ENCODE results near the gene ARHGAP15.

The ARHGAP15 gene

DNA sequence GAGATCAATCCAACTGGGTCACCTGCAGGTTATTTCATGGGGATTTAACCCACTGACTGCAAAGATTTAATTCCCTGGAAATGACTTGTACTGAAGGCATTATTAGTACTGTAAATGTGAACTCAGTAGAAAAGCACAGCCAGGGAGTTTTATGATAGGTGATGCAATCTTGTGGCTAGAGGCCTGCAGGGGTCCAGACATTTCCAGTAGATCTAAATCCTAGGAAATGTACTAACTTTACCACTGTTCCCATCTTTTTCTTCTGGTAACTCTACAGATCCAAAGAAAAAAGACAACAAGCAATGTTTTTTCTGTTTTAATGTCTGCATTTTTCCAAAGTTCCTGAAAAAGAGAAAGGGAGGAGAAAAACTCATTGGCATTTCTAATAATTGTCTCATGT, 500.1 kb downstream of the ARHGAP15 start:
- no peak for DNase-seq (ENCODE audit: low spot score)

GRCh38 chr2:143632751-143633374, 503.6 kb downstream of the ARHGAP15 start:
- no peak for DNase-seq (ENCODE audit: low spot score)

- no peak for DNase-seq (ENCODE audit: low spot score)
Measured at GRCh38 chr2:143633419-143633818, 504.2 kb downstream of the ARHGAP15 start.

- no peak for DNase-seq (ENCODE audit: low spot score)
Measured at GRCh38 chr2:143635302-143635701, 506.1 kb downstream of the ARHGAP15 start.

GRCh38 chr2:143635936-143636335, 506.7 kb downstream of the ARHGAP15 start:
- no peak for DNase-seq (ENCODE audit: low spot score)

GRCh38 chr2:143640826-143641225, 511.6 kb downstream of the ARHGAP15 start:
- DNase-seq (ENCODE audit: low spot score) = no peak

GRCh38 chr2:143645921-143646645, 516.9 kb downstream of the ARHGAP15 start:
- DNase-seq (ENCODE audit: low spot score) = no peak

DNA sequence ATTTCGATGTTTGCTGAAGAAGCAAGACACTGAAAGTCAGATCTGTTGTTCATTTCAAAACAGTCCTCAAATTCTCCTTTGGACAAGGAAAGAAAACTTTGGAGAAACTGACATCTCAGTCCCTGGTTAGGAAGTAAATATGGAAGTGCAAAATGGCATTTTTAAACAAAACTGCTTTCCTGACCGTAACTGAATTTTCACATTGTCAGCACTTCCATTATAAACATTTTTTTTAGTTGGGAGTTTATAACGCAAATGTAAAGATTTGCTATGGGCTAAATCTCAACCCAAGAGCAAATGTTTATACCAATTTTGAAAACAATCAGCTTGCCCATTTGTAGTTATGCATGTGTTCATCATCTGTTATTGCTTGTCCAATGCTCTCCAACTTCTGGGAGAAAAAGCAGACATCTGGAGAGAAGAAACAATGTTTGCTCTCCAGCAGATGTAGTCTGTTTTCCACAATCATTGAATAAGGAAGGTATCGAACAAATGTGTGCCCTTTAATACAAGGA, 520.1 kb downstream of the ARHGAP15 start:
- no peak for DNase-seq (ENCODE audit: low spot score)

DNA sequence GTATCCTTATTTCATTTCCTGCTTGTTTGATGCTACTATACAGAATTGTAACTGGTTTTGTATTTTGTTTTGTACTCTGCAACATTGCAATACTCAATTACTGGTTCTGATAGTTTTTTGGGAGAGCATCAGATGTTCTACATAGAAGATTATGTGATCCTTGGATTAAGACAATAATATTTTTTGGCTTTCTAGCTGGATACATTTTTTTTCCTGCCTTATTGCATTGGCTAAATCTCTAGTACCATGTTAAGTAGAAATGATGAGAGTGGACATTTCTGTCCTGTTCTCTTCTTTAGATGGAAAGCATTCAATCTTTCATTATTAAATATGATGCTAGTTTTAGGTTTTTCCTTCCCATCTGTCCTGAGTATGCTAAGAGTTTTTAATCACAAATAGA, 523.5 kb downstream of the ARHGAP15 start:
- DNase-seq (ENCODE audit: low spot score) = no peak

DNA sequence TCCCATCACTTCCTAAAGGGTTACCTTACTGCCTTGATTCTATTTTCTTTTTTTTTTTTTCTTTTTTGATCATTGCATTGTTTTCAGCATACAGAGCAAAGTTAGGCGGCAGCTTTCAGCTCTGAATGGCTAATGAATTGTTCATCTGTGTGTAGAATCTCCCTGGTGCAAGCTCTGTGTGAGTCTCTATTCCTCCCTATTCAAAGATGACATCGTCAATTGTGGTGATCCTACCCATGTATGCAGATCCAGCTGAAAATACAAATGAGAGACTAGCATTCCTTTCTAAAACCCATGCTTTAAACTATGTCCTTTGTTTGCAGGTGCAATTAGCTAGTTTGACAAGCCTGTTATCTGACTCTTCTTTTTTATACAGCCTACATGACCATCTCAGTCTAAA, 539.0 kb downstream of the ARHGAP15 start:
- DNase-seq (ENCODE audit: low spot score) = no peak

DNA sequence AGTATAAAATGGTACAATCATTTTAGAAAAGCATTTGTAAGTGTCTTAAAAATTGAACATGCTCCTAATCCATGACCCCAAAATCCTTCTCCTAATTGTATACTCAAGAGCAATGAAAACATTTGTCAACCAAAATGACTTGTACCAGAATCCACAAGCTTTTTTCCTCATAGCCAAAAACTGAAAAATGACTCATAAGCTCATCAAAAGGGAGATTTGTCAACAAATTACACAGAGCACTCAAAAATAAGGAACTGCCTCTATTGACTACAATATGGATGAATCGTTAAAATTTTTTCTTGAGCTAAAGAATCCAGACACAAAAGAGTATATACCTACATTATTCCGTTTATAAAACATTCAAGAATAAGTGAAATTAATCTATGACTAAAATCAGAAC, 544.8 kb downstream of the ARHGAP15 start:
- DNase-seq (ENCODE audit: low spot score) = no peak

GRCh38 chr2:143675021-143675420, 545.8 kb downstream of the ARHGAP15 start:
- no peak for DNase-seq (ENCODE audit: low spot score)

GRCh38 chr2:143679617-143680016, 550.4 kb downstream of the ARHGAP15 start:
- DNase-seq (ENCODE audit: low spot score) = no peak

DNA sequence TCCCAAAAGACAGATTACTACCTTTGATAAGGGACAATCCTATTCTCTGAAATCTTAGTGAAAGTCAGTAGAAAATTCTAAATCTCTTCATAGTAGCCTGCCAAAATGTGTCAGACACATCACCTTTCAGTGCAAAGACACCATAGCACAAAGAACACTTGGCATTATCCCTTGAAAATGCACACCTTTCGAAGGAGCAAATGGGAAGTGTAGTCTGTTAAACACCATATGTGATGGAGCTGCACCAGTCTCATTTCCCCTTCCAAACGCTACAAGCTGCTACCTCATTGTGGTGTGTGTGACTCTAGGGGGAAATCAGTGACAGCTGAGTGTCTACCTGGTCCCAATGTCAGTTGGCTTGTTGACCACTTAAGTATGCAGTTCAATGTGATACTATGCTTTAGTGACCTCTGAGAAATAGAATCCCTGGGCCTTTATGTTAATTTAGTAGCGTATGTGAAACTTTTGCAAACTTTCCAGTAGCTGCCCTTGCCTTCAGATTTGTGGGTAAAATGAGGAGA, 551.7 kb downstream of the ARHGAP15 start:
- no peak for DNase-seq (ENCODE audit: low spot score)

GRCh38 chr2:143682436-143683055, 553.3 kb downstream of the ARHGAP15 start:
- DNase-seq (ENCODE audit: low spot score) = no peak

DNA sequence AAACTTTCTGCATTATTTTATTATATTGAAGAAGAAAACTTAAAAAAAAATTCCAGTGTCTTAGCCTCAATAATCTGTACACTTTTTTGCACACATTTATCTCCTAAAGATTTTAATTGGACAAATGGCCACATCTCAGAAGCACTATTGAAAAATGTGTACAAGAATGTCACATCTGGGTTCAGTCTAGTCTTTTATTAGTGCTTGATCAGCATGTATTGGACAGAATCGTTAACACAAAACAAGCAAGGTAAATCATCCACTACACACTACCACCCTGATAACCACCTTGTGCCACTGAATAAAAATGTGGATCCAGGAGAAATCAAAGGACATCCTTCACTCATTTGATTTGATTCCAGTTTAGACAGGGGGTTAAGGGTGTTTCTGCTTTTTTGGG, 554.8 kb downstream of the ARHGAP15 start:
- DNase-seq (ENCODE audit: low spot score) = no peak

DNA sequence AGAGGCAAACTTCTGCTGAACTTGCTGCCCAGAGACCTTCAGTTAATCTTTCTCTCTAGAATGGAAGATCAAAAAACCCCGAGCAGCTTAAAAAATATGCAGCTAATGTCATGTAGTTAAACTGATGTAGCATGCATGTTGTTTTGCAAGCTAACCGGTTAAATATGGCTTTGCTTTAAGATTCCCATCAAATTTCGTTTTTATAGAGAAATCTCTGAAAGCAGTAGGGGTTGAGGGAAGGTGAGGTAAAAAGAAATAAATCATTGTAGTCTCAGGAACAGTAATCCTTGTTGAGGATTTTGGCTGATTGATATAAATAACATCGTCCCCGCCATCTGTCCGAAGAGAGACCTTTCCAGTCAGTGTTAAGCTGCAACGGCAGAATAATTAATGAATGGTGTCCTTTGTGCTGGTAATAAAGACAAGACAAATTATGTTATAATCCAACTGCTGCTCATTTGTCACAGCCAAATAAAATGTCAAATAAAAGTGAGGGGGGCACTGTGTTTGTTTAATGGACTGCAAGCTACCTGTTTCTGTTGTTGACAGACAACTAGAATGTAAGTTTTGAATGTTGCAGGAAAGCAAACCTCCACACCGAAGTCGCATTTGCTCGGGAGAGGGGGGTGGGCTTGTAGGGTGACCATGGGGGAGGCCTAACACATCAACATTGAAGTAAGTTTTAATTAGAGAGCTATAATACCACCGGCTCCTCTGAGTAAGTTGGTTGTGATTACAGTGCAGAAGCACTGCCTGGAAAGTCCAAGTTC, 555.5 kb downstream of the ARHGAP15 start:
- DNase-seq (ENCODE audit: low spot score) = no peak

GRCh38 chr2:143685421-143686078, 556.3 kb downstream of the ARHGAP15 start:
- DNase-seq (ENCODE audit: low spot score) = no peak

DNA sequence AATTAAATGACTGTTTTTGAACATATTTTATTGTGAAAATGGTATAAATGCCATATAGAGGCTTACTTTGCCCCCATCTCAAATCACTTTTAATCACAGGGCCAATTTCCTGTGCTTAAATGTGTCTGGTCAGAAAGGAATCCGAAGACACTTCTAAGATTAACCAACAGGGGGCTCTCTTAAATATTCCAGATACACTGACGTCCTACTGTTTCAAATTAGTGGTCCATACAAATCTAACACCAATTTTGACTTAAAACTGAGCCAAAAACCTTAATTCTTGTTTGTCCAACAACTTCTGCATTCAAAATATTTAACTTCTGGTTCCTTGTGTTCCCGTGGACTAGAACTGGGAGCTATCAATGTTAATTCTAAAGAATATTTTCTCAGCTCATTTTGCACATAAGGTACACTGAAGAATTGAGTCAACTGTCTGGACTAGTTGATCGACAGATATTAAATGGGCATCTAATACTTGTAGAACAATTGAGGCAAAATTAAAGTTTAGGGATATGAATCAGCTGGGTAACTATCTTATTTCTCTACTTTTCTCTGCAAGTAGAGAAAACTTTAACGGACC, 557.5 kb downstream of the ARHGAP15 start:
- DNase-seq (ENCODE audit: low spot score) = no peak

DNA sequence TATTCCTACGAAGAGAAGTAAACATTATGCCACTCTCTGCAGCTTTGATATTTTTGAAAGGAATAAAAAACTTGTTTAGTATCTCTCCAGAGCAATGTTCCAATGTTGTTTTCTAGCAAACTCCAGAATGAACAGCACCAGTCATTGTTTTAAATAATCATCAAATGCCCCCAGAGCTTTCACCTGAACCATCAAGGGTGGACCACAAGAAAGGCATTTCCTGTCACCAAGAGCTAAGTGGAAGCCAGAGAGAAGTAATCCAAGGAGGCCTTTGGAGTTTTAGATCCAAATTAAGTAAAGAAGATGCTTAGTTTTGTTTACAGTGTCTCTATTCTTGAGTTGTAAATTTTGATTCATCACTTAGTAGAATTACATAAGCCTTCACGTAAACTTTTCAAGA, 559.0 kb downstream of the ARHGAP15 start:
- no peak for DNase-seq (ENCODE audit: low spot score)

GRCh38 chr2:143688815-143689214, 559.6 kb downstream of the ARHGAP15 start:
- DNase-seq (ENCODE audit: low spot score) = no peak

Measured in Ammon's horn (tissue), 1 donor.